ENCODE data around the gene MUC6.

- TF ChIP-seq, protein P1, sequence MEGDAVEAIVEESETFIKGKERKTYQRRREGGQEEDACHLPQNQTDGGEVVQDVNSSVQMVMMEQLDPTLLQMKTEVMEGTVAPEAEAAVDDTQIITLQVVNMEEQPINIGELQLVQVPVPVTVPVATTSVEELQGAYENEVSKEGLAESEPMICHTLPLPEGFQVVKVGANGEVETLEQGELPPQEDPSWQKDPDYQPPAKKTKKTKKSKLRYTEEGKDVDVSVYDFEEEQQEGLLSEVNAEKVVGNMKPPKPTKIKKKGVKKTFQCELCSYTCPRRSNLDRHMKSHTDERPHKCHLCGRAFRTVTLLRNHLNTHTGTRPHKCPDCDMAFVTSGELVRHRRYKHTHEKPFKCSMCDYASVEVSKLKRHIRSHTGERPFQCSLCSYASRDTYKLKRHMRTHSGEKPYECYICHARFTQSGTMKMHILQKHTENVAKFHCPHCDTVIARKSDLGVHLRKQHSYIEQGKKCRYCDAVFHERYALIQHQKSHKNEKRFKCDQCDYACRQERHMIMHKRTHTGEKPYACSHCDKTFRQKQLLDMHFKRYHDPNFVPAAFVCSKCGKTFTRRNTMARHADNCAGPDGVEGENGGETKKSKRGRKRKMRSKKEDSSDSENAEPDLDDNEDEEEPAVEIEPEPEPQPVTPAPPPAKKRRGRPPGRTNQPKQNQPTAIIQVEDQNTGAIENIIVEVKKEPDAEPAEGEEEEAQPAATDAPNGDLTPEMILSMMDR (conservative IDR thresholded peaks at IDR 0.05; ENCODE audit: low read depth, low read length): no peak
- TF ChIP-seq EZH2 (IDR thresholded peaks at IDR 0.05; ENCODE audit: borderline replicate concordance, low read depth, low read length, poor library complexity, severe bottlenecking): no peak
These were observed 65.3 kb downstream of the MUC6 start for GRCh38 chr11:971092-971690.
